Right lung (tissue), 5 donors: ENCODE measurements around the gene ACOT7. TPM values are rescaled to one million over a fixed set of nuclear protein-coding genes. Genes with fewer than 3 reads are reported as not detected.

Experiments
- DNase-seq, 2 donors: peaks; one replicate each; pipeline ENCODE4 v3.0.0-alpha.2; 2013
- polyA plus RNA-seq, 5 donors: library from polyadenylated mRNA; unstranded; fragments of 120-200 nt; gene quantifications; one replicate each; pipeline versions ENCODE4 v1.2.1 to v1.2.3, GENCODE V29; 2013; ENCODE audit warnings: inconsistent platforms in 1 of 5, low replicate concordance in 1 of 5; ENCODE audit not compliant: insufficient read length in 5 of 5, insufficient read depth in 1 of 5

Gene ACOT7
- polyA plus RNA-seq, 5 donors: 11.7 to 17.0 (median 14.4) TPM

DNA sequence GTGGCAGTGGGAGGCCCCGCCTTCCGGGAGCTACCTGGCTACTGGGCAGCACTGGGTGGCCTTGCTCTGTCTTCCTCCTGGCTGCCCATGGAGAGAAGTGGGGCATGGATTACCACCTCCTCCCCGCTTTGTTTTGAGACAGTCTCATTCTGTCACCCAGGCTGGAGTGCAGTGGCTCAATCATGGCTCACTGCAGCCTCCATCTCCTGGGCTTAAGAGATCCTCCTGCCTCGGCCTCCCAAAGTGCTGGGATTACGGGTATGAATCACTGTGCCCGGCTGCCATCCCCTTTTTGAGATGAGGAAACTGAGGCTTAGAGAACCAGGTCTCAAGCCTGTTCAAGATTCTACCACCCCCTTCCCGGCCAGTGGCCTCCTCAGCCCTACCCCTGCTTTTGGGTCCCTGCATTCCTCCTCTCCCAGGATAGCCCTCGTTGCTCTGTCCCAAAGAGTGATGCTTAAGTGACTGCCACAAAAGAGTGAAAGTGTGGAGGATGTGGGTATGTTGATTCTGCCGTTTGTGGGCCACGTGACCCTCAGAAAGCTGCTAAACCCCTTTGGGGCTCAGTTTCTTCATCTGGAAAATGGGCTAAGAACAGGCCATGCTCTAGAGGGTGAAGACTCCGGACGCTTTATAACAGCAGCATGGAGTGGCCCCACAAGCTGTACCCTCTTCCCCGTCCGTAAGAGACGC, 141.7 kb downstream of the ACOT7 start:
- DNase-seq: no peak

DNA sequence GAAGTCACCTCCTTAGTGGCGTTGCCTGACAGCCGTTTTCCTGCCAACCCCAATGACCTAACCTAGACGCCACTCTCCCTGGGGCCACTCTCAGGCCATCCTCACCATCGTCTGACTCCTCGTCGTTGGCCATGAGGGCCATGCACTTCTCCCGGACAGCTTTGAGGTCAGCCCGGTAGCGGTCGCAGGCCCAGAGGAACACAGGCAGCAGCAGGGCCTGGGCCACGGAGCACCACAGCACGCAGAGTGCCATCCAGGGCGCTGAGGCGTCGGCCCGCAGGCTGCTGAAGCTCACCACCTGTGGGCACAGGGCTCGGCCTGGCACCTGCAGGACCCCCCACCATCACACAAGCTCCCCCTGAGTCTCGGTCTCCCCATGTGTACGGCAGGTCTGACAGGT, 142.3 kb downstream of the ACOT7 start:
- DNase-seq: no peak

DNA sequence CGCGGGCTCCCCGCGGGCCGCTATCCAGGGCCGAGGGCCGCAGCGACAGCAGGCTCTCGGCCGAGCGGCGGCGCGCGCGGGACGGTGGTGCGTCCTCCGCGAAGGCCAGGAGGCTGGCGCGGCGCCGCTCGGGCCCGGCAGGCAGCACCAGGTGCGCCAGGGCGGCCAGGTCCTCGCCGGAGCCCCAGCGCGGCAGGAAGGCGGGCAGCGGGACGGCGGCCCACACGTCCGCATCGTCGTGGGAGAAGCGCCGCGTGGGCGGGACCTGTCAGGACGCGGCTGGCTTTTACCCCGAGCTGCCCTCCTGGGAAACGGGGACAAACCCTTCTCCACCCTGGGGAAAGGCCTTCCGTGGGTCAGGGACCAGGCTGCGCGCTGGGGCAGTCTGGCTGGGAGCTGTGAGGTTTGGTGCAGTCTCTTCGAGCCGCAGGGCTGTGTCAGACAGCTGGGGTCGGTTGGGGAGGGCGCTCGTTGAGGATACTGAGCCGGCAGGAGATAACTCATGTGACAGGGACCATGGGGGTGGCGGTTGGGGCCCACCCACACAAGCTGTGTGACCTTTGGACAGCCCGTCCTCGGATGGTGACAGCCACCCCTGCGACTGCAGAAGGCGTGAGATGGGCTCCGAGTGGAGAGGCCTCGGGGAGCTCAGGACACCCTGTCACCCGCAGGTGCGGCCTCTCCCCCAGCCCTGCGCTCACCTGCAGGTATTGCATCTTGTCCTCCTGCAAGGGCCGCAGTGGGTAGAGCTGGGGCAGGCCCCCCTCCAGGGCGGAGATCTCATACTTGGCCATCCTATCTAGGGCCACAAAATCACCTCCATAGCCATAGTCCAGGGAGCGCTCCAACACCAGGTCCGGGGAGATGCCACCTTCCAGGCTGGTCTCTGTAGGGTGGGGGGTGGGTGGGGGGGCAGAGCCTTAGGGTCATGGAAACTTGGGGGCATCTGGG, 143.6 kb downstream of the ACOT7 start:
- no peak for DNase-seq

DNA sequence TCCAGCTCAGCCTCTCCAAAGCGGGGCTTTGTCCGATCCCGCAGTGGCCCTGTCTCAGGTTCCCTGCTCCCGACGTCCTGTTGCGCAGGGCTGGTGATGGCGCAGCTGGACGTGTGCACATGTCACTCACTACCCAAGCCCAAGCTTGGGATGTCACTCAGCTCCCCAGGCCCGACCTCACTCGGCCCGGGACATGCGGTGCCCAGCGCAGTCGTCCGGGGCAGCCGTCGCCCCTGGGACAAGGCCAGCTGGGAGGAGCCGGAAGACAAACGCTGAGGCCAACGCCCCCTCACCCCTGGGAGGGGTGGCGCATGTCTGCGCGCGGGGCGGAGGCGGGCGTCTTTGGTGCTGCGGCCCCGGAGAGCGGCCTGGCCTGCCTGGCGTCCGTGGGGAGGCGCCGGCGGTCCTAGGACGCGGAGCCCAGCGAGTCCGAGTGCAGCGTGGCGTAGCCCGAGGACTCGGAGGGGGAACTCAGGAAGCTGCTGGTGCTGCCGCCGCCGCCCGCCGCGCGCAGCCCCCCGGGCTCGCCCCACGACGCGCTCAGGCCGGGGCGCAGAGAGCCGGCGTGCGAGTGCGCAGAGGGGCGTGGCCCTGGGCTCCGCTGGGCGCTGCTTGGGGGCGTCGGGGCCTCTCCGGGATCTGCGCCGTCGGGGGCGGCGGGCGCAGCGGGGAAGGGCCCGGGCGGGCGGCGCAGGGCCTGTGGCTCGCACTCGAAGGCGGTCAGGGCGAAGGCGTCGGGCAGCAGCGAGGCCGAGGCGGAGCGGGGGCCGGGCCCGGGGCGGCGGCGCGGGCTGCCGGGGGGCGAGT, 144.4 kb downstream of the ACOT7 start:
- no peak for DNase-seq

DNA sequence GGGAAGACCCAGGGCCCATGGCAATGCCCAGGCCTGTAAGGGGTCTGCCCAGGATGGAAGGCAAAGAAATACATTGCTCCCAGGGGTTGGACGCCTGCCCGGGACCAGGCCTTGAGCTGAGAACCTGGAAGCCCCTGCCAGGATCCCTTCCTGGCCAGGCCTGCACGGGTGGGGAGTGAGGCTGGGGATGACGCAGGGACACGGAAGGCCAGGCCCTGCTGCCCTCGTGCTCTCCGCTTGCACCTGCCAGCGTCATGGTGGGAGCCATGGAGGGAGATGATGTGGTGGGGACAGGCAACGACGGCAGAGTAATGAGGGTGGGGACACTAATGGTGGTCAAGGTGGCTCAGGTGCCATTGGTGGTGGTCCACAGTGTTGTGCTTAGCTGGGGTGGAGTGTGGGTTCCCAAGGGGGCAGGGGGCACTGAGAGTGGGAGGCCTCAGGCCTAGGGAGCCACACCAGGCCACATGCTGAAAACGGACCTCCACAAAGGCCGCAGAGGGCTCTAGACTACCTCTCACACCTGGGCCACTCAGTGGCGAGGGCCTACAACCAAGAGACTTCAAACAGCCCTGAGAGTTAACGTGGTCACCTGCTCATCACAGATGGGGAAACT, 145.3 kb downstream of the ACOT7 start:
- DNase-seq: no peak

DNA sequence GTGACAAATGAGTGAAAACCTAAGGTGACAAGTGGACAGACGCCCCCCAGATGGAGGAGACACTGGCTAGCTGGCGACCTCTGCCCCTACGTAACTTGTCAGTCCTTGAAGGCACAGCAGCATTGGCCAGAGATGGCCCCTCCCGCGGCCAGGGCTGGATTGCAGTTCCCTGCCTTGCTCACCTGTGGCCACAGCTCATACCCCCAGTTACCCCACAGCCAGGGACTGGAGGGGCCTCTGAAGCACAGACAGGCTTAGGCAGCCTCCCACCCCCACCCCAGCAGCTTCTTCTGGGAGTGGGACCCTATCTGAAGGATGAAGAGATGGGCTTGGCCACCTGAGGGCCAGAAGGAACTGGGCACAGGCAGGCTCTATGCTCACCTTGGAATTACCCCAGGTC, 145.9 kb downstream of the ACOT7 start:
- DNase-seq: no peak

DNA sequence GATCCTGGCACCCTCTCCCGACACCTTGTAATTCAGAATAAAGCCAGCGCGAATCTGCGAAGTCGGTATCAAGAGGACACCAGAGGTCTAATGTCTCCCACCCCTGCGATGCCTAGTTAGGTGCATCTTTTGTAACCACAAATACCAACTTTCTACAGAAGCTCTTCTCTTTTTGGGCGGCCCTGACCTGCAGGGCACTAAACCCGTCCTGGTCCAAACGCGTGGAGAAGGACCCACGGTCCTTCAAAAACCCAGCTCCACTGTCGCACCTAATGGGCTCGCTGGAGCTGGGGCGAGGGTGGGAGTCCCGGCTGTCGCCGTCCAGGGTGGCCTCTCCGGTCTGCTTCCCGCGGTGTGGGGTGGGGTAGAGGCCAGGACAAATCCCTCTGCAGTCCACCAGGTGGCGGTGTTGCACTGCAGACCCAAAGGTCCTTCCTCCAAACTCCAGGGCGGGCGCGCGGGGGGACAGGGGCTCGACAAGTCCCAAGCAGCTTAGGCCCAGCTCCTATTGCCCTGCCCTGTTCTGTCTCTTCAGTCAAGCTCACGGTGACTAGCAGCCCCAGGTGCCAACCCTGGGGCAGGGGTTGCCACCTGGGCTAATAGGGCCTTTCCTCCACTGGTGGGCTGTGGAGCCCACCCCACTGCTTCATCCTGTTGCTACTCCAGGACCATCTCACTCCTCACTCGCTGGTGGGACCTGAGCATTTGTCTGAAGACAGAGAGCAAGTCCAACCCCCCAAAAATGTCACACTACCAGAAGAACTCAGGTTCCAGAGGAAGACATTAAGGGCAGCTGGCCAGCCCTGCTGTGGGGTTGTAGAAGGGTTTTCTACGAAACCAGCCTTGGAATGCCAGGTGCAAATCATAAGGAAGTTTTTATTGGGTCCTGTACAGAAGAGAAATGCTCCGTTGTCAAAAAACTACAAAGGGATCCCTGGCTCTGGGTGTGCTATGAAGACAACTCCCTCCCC, 146.8 kb downstream of the ACOT7 start:
- peak; percentile 75 for DNase-seq

GRCh38 chr1:6245869-6246496, 147.6 kb downstream of the ACOT7 start:
- DNase-seq: no peak

GRCh38 chr1:6245086-6245868, 148.3 kb downstream of the ACOT7 start:
- peak; percentile 79 to 80 for DNase-seq

DNA sequence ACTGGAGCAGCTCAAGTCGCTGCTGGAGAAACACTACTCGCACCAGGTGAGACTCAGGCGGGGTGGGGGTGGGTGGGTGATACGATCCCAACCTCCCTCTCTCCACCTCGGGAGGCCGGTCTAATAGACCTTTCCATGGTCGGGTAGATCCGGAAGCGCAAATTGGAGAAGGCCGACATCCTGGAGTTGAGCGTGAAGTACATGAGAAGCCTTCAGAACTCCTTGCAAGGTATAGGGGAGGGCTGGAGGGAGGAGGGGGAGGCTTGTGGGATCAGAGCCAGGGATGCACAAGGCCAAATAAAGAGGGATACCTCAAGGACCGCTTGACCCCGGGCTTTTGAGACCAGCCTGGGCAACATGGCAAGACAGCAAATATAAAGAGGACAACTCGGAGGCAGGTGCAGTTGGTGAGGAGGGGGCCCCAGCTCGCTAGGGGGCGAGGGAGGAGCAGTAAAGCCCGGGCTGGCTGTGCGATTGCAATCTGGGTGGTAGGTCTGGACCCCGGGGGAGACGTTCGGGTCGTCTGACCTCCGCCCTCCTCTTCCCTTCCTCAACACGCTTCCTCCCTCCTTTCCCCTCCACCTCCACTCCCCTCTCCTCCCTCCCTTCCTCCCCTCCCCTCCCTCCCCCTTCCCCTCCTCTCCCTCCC, 149.0 kb downstream of the ACOT7 start:
- no peak for DNase-seq

- DNase-seq: no peak
These were observed 149.6 kb downstream of the ACOT7 start, which contains the start of gene HES3 for GRCh38 chr1:6243993-6244392. Gene HES3 (plus strand): TSS chr1:6244179. CDS start chr1:6244366, 187 bp downstream.

DNA sequence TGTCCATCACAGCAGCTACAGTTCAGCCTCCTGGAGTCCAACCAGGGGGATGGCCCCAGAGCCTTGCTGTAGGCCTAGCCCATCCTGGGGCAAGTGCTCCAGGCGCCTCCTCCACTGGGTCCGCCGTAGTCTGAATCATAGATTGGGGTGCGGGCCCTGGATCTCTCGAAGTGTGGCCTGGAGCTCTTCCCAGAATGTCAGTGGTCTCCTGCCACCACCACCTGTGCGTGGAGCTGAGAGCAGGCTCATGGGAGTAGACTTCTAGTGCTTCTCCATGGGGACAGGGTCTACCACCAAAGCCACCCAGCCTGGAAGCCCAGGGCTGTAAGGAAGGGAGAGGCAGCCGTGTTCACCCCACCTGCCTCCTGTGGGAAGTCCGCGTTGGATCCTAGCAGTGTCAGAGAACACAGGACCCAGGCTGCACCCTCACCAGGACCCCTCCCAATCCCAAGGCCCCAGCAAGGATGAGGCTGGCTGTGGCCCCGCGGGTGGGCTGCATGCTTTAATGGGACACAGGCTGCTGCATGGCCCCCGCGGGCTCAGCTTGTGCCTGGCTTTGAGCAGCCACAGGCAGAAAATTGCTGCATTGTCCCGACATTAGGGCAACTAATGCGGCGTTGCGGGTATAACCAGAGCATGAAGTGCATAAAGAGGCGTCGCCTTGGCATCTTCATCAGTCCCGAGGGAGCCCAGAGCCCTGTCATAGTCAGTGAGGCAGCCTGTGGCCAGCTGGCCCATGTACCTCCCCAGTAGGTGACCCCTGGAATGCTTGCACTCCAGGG, 150.3 kb downstream of the ACOT7 start:
- DNase-seq: no peak

DNA sequence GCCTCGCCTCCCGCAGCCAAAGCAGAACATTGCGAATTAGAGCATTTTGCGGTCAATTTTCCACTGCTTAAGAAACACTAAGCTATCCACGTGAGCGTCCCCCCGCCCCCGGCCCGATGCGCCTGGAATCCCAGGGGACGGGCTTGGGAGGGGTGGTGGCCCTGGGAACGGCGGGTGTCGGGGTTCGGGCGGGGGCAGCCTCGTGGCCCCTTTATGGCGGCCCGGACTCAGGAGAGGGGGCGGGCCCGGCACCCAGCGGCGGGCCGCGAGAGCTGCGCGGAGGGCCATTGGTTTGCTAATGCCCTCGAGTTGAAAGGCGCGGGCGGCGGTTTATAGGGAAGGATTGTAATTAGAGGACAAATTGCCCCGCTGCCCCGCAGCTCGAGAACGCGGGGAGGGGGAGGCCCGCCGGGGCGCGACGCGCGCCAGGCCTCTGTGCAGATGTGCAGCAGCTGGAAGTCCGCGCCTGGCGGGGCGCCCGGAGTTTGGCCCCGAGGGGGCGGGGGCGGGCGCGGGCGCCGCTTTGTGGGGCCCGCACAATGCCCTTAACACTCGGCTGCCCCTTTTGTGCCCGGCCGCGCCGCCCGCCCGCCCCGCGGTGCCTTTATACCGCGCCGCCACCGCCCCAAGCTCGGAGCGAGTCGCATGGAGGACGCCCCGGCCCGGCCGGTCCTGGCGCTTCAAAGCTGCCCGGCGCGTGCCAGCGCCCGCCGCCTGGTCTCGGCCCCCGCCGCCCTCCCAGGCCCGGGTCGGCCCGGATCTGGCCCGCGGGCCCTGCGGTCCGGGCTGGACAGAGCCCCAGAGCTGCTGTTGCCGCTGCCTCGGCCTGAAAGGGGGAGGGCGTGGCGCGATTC, 151.5 kb downstream of the ACOT7 start:
- no peak for DNase-seq

- no peak for DNase-seq
These were observed 152.3 kb downstream of the ACOT7 start for GRCh38 chr1:6241107-6241886.

DNA sequence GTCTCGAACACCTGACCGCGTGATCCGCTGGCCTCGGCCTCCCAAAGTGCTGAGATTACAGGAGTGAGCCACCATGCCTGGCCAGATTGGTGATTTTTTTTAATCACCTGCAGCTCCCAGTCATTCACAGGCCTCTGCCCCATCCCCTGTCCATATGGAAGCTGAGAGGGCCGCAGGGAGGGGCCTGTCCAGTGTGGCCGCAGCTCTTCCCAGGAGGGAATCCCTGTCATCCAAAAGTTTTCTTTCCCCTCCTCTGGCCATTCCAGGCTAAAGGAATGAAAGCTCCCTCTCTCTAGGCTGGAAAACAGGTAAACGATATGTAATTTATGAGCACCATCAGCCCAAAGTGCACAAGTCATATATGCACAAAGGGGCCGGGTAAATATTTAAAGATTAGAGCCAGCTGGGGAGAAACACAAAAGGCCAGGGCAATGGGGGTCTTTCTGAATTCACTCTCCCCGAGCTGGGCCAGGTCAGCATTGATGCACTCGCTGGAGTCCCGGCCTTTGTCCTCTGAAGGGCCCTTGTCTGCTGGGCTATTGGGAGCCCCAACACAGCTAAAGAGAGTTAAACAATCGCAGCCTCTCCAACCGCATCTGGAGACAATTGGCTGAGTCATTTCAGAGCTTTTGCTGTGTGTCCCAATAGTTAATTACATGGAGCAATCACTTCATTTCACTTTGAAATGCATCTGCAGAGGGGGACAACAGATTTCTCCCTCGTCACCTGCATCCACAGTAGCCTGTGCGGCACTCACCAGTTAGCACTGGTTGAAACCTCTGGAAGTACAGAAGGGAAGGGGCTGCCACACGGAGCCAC, 153.4 kb downstream of the ACOT7 start:
- no peak for DNase-seq
